ENCODE results near the gene ZNF438. TPM values are rescaled to one million over a fixed set of nuclear protein-coding genes. Genes with fewer than 3 reads are reported as not detected.

Gene ZNF438
- total RNA-seq, 6 experiments from 2014 or later, result 3.0 to 4.6 (median 3.9) TPM

- H3K27ac Mint-ChIP-seq, result no peak overlapping the region
- DNase-seq, result no peak
- peaks cover 25% of the 10 kb centered on the region for H3K9me3 Mint-ChIP-seq
- no peaks in the 10 kb centered on the region for H3K27me3 Mint-ChIP-seq (ENCODE audit: insufficient read depth)
- H3K4me3 Mint-ChIP-seq, result no peak overlapping the region
- H3K4me1 Mint-ChIP-seq (ENCODE audit: low read depth), result peaks cover 40% of the 10 kb centered on the region
- peaks cover 29% of the 10 kb centered on the region for H3K36me3 Mint-ChIP-seq (ENCODE audit: low read depth)
- TF ChIP-seq CTCF (IDR thresholded peaks at IDR 0.05), result no peak
Observed at GRCh38 chr10:30990351-30990750, 41.3 kb downstream of the ZNF438 start.

GRCh38 chr10:30988831-30989435 lies 42.7 kb downstream of the ZNF438 start:
- no peaks in the 10 kb centered on the region for H3K27me3 Mint-ChIP-seq (ENCODE audit: insufficient read depth)
- H3K27ac Mint-ChIP-seq, result no peak overlapping the region; the same call in 1 of the 2 replicates
- DNase-seq, result no peak
- TF ChIP-seq CTCF (IDR thresholded peaks at IDR 0.05), result no peak
- peaks cover 54% of the 10 kb centered on the region for H3K4me1 Mint-ChIP-seq (ENCODE audit: low read depth)
- H3K4me3 Mint-ChIP-seq, result no peak overlapping the region
- peaks cover 16% of the 10 kb centered on the region for H3K36me3 Mint-ChIP-seq (ENCODE audit: low read depth)
- H3K9me3 Mint-ChIP-seq, result peaks cover 11% of the 10 kb centered on the region

GRCh38 chr10:30987463-30987862 lies 44.2 kb downstream of the ZNF438 start:
- no peak overlapping the region for H3K27ac Mint-ChIP-seq
- peaks cover 60% of the 10 kb centered on the region for H3K4me1 Mint-ChIP-seq (ENCODE audit: low read depth)

GRCh38 chr10:30986053-30986555 lies 45.6 kb downstream of the ZNF438 start:
- no peaks in the 10 kb centered on the region for H3K36me3 Mint-ChIP-seq (ENCODE audit: low read depth)
- H3K27me3 Mint-ChIP-seq (ENCODE audit: insufficient read depth), result no peaks in the 10 kb centered on the region
- TF ChIP-seq CTCF (IDR thresholded peaks at IDR 0.05), result no peak
- H3K4me3 Mint-ChIP-seq, result peak overlapping the region; percentile 17
- peak; percentile 36 for DNase-seq
- peaks cover 52% of the 10 kb centered on the region for H3K4me1 Mint-ChIP-seq (ENCODE audit: low read depth)
- H3K9me3 Mint-ChIP-seq, result no peaks in the 10 kb centered on the region
- peak overlapping the region; percentile 85 for H3K27ac Mint-ChIP-seq

More at GRCh38 chr10:30987463-30987862, 44.2 kb downstream of the ZNF438 start:
- Mint-ChIP-seq H3K4me3 (no peak overlapping the region), H3K9me3 (no peaks in the 10 kb centered on the region), H3K27me3 (ENCODE audit: insufficient read depth) (no peaks in the 10 kb centered on the region), H3K36me3 (ENCODE audit: low read depth) (peaks cover 5% of the 10 kb centered on the region)
- TF ChIP-seq CTCF (IDR thresholded peaks at IDR 0.05), result no peak
- DNase-seq, result no peak

DNA sequence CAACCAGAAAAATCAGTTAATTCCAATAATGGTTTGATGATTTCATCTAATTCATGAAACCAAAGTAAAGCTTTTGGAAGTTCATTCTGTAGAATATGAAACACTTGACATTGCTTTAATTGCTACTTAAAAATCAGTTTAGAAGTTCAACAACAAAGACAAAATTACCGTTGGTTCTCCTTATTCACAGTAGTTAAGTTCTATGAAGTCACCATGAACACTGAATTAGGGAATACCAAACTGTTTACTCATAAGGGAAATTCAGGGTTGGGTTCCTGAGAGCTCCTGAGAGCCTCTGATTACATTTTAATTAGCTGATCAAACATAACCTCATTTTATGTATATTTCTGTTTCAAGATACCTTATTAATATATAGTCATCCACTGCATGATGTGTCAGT lies 46.2 kb downstream of the ZNF438 start:
- Mint-ChIP-seq H3K4me1 (ENCODE audit: low read depth) (peaks cover 58% of the 10 kb centered on the region), H3K36me3 (ENCODE audit: low read depth) (peaks cover 6% of the 10 kb centered on the region; the same call in 1 of the 2 replicates), H3K27me3 (ENCODE audit: insufficient read depth) (no peaks in the 10 kb centered on the region), H3K9me3 (no peaks in the 10 kb centered on the region), H3K4me3 (peak overlapping the region; percentile 61), H3K27ac (peak overlapping the region; percentile 85)
- no peak for TF ChIP-seq CTCF (IDR thresholded peaks at IDR 0.05)
- DNase-seq, result peak; percentile 69

Measured in HFFc6 (cell line).